ENCODE data around the gene TAF1C.

GRCh38 chr16:84155226-84155625 is 31.6 kb downstream of the TAF1C start:
- no peak for TF ChIP-seq CTCF (tag by site-specific recombination; IDR thresholded peaks at IDR 0.05)
- no peak for TF ChIP-seq ZNF621 (tag by site-specific recombination; IDR thresholded peaks at IDR 0.05)
- TF ChIP-seq ZBTB1 (tag by site-specific recombination; IDR thresholded peaks at IDR 0.05) = no peak
- TF ChIP-seq ZNF362 (tag by site-specific recombination; IDR thresholded peaks at IDR 0.05) = no peak
